Measurements from ENCODE around the gene RAB5IF. TPM values are rescaled to one million over a fixed set of nuclear protein-coding genes. Genes with fewer than 3 reads are reported as not detected.

The RAB5IF gene
- total RNA-seq, 1 donor from 2014 or later: 21.4 TPM

Other genes starting within 250 kb of the RAB5IF start
- gene MYL9, start 64.3 kb upstream of the RAB5IF start, total RNA-seq (ENCODE audit: insufficient read depth, low replicate concordance): 46.5 TPM
- 6.0 TPM for gene TGIF2, start 32.2 kb upstream of the RAB5IF start, total RNA-seq (ENCODE audit: insufficient read depth, low replicate concordance)
- gene SLA2, start 40.4 kb downstream of the RAB5IF start, total RNA-seq (ENCODE audit: insufficient read depth, low replicate concordance): not detected
- 10.8 TPM for gene NDRG3, start 140.3 kb downstream of the RAB5IF start, total RNA-seq (ENCODE audit: insufficient read depth, low replicate concordance)
- gene DSN1, start 168.0 kb downstream of the RAB5IF start, total RNA-seq (ENCODE audit: insufficient read depth, low replicate concordance): 7.5 TPM

Measured in umbilical cord (tissue), 1 donor.